H1 (cell line): ENCODE results near the gene LIPM. TPM values are rescaled to one million over a fixed set of nuclear protein-coding genes. Genes with fewer than 3 reads are reported as not detected.

Experiments
- BACH1 ChIP-seq: IDR thresholded peaks from 2 replicates; pipeline ENCODE4 v1.6.1; 2012; ENCODE audit warnings: low read length, improper control_type of control experiment
- CBX5 ChIP-seq: fragments of 300-800, 300-1000 bp; sonication (generic); IDR thresholded peaks from 2 replicates; pipeline ENCODE4 v1.7.1; 2016; ENCODE audit warnings: antibody characterized with exemption, low read length, low read depth
- CBX8 ChIP-seq: fragments of 300-800, 300-1000 bp; sonication (generic); IDR thresholded peaks from 2 replicates; pipeline ENCODE4 v1.7.1; 2016; ENCODE audit warnings: low read depth, low read length, borderline replicate concordance
- CHD7 ChIP-seq: fragments of 300-600 bp; sonication (generic); IDR thresholded peaks from 2 replicates; pipeline ENCODE4 v1.7.1; 2012; ENCODE audit warnings: low read length, moderate library complexity, mild to moderate bottlenecking, inconsistent platforms; ENCODE audit not compliant: insufficient replicate concordance
- EZH2 ChIP-seq: fragments of 200-600 bp; sonication (generic); IDR thresholded peaks from 2 replicates; pipeline ENCODE4 v1.7.1; 2012; ENCODE audit warnings: low read depth, mild to moderate bottlenecking, moderate library complexity, low read length, inconsistent platforms; ENCODE audit not compliant: severe bottlenecking
- HDAC2 ChIP-seq, 2 experiments: fragments of 300-600 bp in 1 of 2; sonication (generic) in 1 of 2; IDR thresholded peaks; 2 replicates each; pipeline ENCODE4 v1.6.1; 2011 to 2012; ENCODE audit warnings: low read depth in 2 of 2, low read length in 2 of 2, mild to moderate bottlenecking in 2 of 2, moderate library complexity in 2 of 2, borderline replicate concordance in 1 of 2, inconsistent platforms in 1 of 2
- HDAC6 ChIP-seq: IDR thresholded peaks from one replicate; pipeline ENCODE4 v1.7.1; 2012; ENCODE audit warnings: low read depth, mild to moderate bottlenecking, inconsistent platforms, low read length, moderate library complexity
- RNF2 ChIP-seq: fragments of 200-900, 300-1000 bp; sonication (generic); IDR thresholded peaks from 2 replicates; pipeline ENCODE4 v1.7.1; 2016; ENCODE audit warnings: borderline replicate concordance, low read depth, mild to moderate bottlenecking, antibody characterized with exemption, low read length; ENCODE audit not compliant: poor library complexity, severe bottlenecking; ENCODE audit errors: missing control alignments
- SAP30 ChIP-seq: fragments of 300-600 bp; sonication (generic); IDR thresholded peaks from 2 replicates; pipeline ENCODE4 v1.7.1; 2012; ENCODE audit warnings: low read length, moderate library complexity, mild to moderate bottlenecking, inconsistent platforms; ENCODE audit not compliant: insufficient read depth, insufficient replicate concordance
- SP1 ChIP-seq: IDR thresholded peaks from 2 replicates; pipeline ENCODE4 v1.6.1; 2011; ENCODE audit warnings: low read depth, low read length
- ZNF274 ChIP-seq: IDR thresholded peaks from 2 replicates; pipeline ENCODE4 v1.7.0; 2012; ENCODE audit warnings: low read length, borderline replicate concordance; ENCODE audit errors: extremely low read depth
- polyA plus RNA-seq, 7 experiments: library from polyadenylated mRNA; depleted of rRNA in 3 of 7; stranded (reverse) in 5 of 7; unstranded in 2 of 7; fragments of >200 nt in 5 of 7; fragments of 200-250 nt in 2 of 7; gene quantifications; 1 replicate in 5 of 7; 2 replicates in 1 of 7; 4 replicates in 1 of 7; pipeline versions ENCODE4 v1.2.1 to v1.2.3, GENCODE V29; 2011 to 2013; ENCODE audit warnings: missing spikeins in 2 of 7, mixed read lengths in 2 of 7
- total RNA-seq: library from RNA; stranded (reverse); fragmentation: NEBNext Ultra II Directional; extraction: Animal tissue kit (Norgen Biotek cat#: 25700); gene quantifications from 2 replicates; pipeline ENCODE4 v1.2.1, GENCODE V29; 2021

LIPM gene
- total and polyA plus RNA-seq, 2 of the 8 experiments (the other 6 are each of a cell fraction or from before 2014, with no cell fraction given) = not detected

- no peak for TF ChIP-seq CHD7
- TF ChIP-seq RNF2 = no peak
- TF ChIP-seq CBX8 = no peak
- no peak for TF ChIP-seq BACH1
- no peak for TF ChIP-seq HDAC6
- TF ChIP-seq CBX5 = no peak
- no peak for TF ChIP-seq SAP30
- TF ChIP-seq ZNF274 = no peak
- TF ChIP-seq HDAC2 (IDR thresholded peaks at IDR 0.05; ENCODE audit: borderline replicate concordance in 1 of 2, low read depth in 2 of 2, low read length in 2 of 2) = no peak
- no peak for TF ChIP-seq EZH2
- TF ChIP-seq SP1 = no peak
Measured at GRCh38 chr10:88833156-88833555, 30.6 kb downstream of the LIPM start (continued).
